IMR-90 (cell line): ENCODE results near the gene ZNF639. TPM values are rescaled to one million over a fixed set of nuclear protein-coding genes. Genes with fewer than 3 reads are reported as not detected.

Experiments used
- ATAC-seq: fragments of 200-7000 bp; cut with Tn5 transposase; 2 replicates; pipeline ENCODE4 v1.9.1; 2020; ENCODE audit warnings: low read depth, mild to moderate bottlenecking, moderate library complexity
- BruUV-seq: library from RNA; stranded (reverse); fragments of 400-500 nt; replicated peaks from 2 replicates; lab custom pipeline; 2021; lab: Mats Ljungman, UMichigan
- CTCF ChIA-PET: fragments of 300-600 bp; formaldehyde crosslinking; extraction: SDS; loops from one replicate; lab custom pipeline; 2021; ENCODE audit warnings: antibody characterized with exemption; lab: Yijun Ruan, JAX
- POLR2A ChIA-PET: fragments of 300-600 bp; sonication (Branson Sonifier 250); formaldehyde crosslinking; loops from one replicate; lab custom pipeline; 2022; ENCODE audit warnings: antibody characterized with exemption; ENCODE audit not compliant: unreplicated experiment; lab: Charles Lee
- DNase-seq: peaks from one replicate; pipeline ENCODE4 v3.0.0; 2013
- H2AFZ ChIP-seq: replicated peaks from 2 replicates; pipeline ENCODE3; 2013; ENCODE audit warnings: low read length, mild to moderate bottlenecking; ENCODE audit not compliant: poor library complexity
- H2AK5ac ChIP-seq: 2 replicates; pipeline ENCODE4 v1.6.1; 2013; ENCODE audit warnings: low read depth, low read length, inconsistent platforms
- H2AK9ac ChIP-seq: replicated peaks from 2 replicates; pipeline ENCODE3; 2013; ENCODE audit warnings: mild to moderate bottlenecking, low read depth, low read length, moderate library complexity; ENCODE audit not compliant: poor library complexity
- H2BK120ac ChIP-seq: 2 replicates; pipeline ENCODE4 v1.6.1; 2013; ENCODE audit warnings: low read depth, low read length, inconsistent platforms
- H2BK15ac ChIP-seq: 3 replicates; pipeline ENCODE4 v1.6.1; 2013; ENCODE audit warnings: low read depth, low read length, inconsistent platforms
- H2BK20ac ChIP-seq: 2 replicates; pipeline ENCODE4 v1.6.1; 2013; ENCODE audit warnings: low read depth, mild to moderate bottlenecking, inconsistent platforms, low read length, moderate library complexity
- H2BK5ac ChIP-seq: 2 replicates; pipeline ENCODE4 v1.6.1; 2013; ENCODE audit warnings: mild to moderate bottlenecking, low read depth, low read length, inconsistent platforms; ENCODE audit not compliant: poor library complexity, severe bottlenecking
- H3K14ac ChIP-seq: replicated peaks from 2 replicates; pipeline ENCODE4 v1.6.1; 2013; ENCODE audit warnings: low read depth, low read length, inconsistent platforms
- H3K18ac ChIP-seq: 2 replicates; pipeline ENCODE4 v1.6.1; 2013; ENCODE audit warnings: low read depth, low read length, control low read depth
- H3K23ac ChIP-seq: 2 replicates; pipeline ENCODE4 v1.6.1; 2013; ENCODE audit warnings: low read depth, low read length, inconsistent platforms
- H3K27ac ChIP-seq: 2 replicates; pipeline ENCODE4 v1.5.1; 2013; ENCODE audit warnings: mild to moderate bottlenecking, control low read depth, low read length; ENCODE audit not compliant: insufficient read depth
- H3K27me3 ChIP-seq: 2 replicates; pipeline ENCODE4 v1.6.1; 2013; ENCODE audit warnings: low read length; ENCODE audit not compliant: control insufficient read depth, insufficient read depth
- H3K36me3 ChIP-seq: 2 replicates; pipeline ENCODE4 v1.6.1; 2013; ENCODE audit warnings: low read length, mixed read lengths; ENCODE audit not compliant: control insufficient read depth, insufficient read depth
- H3K4ac ChIP-seq: 2 replicates; pipeline ENCODE4 v1.6.1; 2013; ENCODE audit warnings: low read depth, low read length, inconsistent platforms
- H3K4me1 ChIP-seq: 2 replicates; pipeline ENCODE4 v1.6.1; 2013; ENCODE audit warnings: low read length, mixed read lengths; ENCODE audit not compliant: control insufficient read depth, insufficient read depth
- H3K4me2 ChIP-seq: 2 replicates; pipeline ENCODE4 v1.6.1; 2013; ENCODE audit warnings: low read depth, mild to moderate bottlenecking, control low read depth, low read length, moderate library complexity
- H3K4me3 ChIP-seq: 2 replicates; pipeline ENCODE4 v1.5.1; 2013; ENCODE audit warnings: low read depth, mild to moderate bottlenecking, control low read depth, low read length, moderate library complexity; ENCODE audit not compliant: insufficient read depth
- H3K56ac ChIP-seq: 2 replicates; pipeline ENCODE4 v1.6.1; 2013; ENCODE audit warnings: low read length, inconsistent platforms; ENCODE audit not compliant: insufficient read depth; ENCODE audit errors: extremely low read depth
- H3K79me1 ChIP-seq, 2 experiments: 2 replicates each; pipeline ENCODE4 v1.6.1; 2013; ENCODE audit warnings: low read length in 2 of 2, inconsistent platforms in 1 of 2, low read depth in 1 of 2
- H3K9ac ChIP-seq: 2 replicates; pipeline ENCODE4 v1.6.1; 2013; ENCODE audit warnings: low read depth, low read length, control low read depth
- H3K9me1 ChIP-seq: 2 replicates; pipeline ENCODE4 v1.6.1; 2013; ENCODE audit warnings: low read length, inconsistent platforms; ENCODE audit not compliant: insufficient read depth
- H3K9me3 ChIP-seq: 2 replicates; pipeline ENCODE4 v1.6.1; 2013; ENCODE audit warnings: low read length; ENCODE audit not compliant: control insufficient read depth, insufficient read depth
- H4K20me1 ChIP-seq: 2 replicates; pipeline ENCODE4 v1.6.1; 2013; ENCODE audit warnings: low read length, inconsistent platforms; ENCODE audit not compliant: insufficient read depth
- H4K5ac ChIP-seq: 2 replicates; pipeline ENCODE4 v1.6.1; 2013; ENCODE audit warnings: mild to moderate bottlenecking, low read depth, low read length, control low read depth
- H4K8ac ChIP-seq, 2 experiments: 2 replicates each; pipeline ENCODE4 v1.6.1; 2013; ENCODE audit warnings: low read depth in 2 of 2, low read length in 2 of 2, control low read depth in 1 of 2, inconsistent platforms in 1 of 2
- H4K91ac ChIP-seq: 2 replicates; pipeline ENCODE4 v1.6.1; 2013; ENCODE audit warnings: low read depth, low read length, inconsistent platforms; ENCODE audit not compliant: insufficient read depth
- CHD1 ChIP-seq: IDR thresholded peaks from 2 replicates; pipeline ENCODE4 v1.6.1; 2012; ENCODE audit warnings: low read depth, low read length, improper control_type of control experiment
- MAFK ChIP-seq: IDR thresholded peaks from 2 replicates; pipeline ENCODE4 v1.6.1; 2012; ENCODE audit warnings: low read depth, low read length, improper control_type of control experiment
- RFX5 ChIP-seq: IDR thresholded peaks from 2 replicates; pipeline ENCODE4 v1.8.0; 2012; ENCODE audit warnings: low read depth, mild to moderate bottlenecking, low read length, moderate library complexity
- WGBS, 2 experiments: methylation state at CpG; one replicate each; pipeline versions ENCODE4 v1.1.5 to v1.1.7; 2013; ENCODE audit warnings: missing lambda C conversion rate in 2 of 2; ENCODE audit not compliant: insufficient read length in 1 of 2; ENCODE audit errors: extremely low coverage in 2 of 2; 5-methylcytosine and 5-hydroxymethylcytosine counted together
- dilution Hi-C: fragments of 300-500 bp; cut with HindIII; formaldehyde crosslinking; loops from one replicate; pipeline ENCODE4 v1.14.3; 2018; ENCODE audit warnings: low sequenced_read_pairs; ENCODE audit not compliant: unreplicated experiment
- in situ Hi-C: fragments of 300-500 bp; cut with MboI; formaldehyde crosslinking; loops from 3 replicates; pipeline ENCODE4 v1.14.3; 2019; ENCODE audit warnings: low sequenced_read_pairs, inconsistent platforms, mixed read lengths
- intact Hi-C: fragments of 100-400 bp; cut with micrococcal nuclease; formaldehyde crosslinking; loops from 2 replicates; pipeline ENCODE4 v1.10.0; 2022
- polyA plus RNA-seq, 3 experiments: library from polyadenylated mRNA; depleted of rRNA; stranded (reverse); fragments of >200 nt; gene quantifications; 2 replicates each; pipeline ENCODE4 v1.2.3, GENCODE V29; 2012; ENCODE audit warnings: low replicate concordance in 1 of 3
- total RNA-seq: library from RNA; depleted of rRNA; stranded (reverse); fragments of >200 nt; gene quantifications from 2 replicates; pipeline ENCODE4 v1.2.3, GENCODE V29; 2012

Gene ZNF639
- total and polyA plus RNA-seq, 2 of the 4 experiments (the other 2 are of a cell fraction) = 15.9 to 50.5 TPM

DNA sequence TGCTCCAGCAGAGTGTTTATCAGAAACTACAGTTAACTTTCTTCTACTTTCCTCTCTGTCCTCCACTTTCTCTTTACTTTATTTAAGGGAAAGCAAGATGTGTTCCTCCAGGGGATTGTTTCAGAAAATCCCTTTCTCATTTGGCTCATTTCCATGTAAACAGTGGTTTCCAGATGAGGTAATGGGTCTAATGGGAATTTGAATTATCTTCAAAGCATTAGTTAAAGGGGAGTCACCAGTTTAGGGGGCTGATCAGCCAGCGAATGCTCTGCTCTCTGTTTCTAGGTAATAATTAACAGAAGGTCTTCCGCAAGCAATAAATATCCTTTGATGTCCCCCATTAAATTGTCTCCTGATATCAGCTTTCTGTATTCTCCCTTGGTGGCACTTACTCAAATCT, 30.4 kb upstream of the ZNF639 start:
- H2BK5ac ChIP-seq = no peak overlapping the region
- H3K4ac ChIP-seq = no peak overlapping the region
- no peak overlapping the region for H3K9ac ChIP-seq
- no peak overlapping the region for H4K5ac ChIP-seq
- H3K56ac ChIP-seq = no peak overlapping the region
- no peak overlapping the region for H3K27ac ChIP-seq
- DNase-seq (peak; percentile 17), ATAC-seq (no peak)
- no peak overlapping the region for H4K8ac ChIP-seq
- ChIA-PET POLR2A (no interaction called here), CTCF (interaction anchor here (0.6 to 0.9 kb wide), 2 partner anchors 12 to 843 kb away, joined by 3 read pairs; no protein-coding TSS in a partner anchor)
- H3K36me3 ChIP-seq = no peaks in the 10 kb centered on the region
- H3K9me3 ChIP-seq = no peaks in the 10 kb centered on the region
- H3K4me3 ChIP-seq = no peak overlapping the region
- dilution Hi-C loops = loop anchor here (25.0 kb wide), 1 partner anchor 180 kb away; no protein-coding TSS in a partner anchor
- H4K20me1 ChIP-seq = no peaks in the 10 kb centered on the region
- H3K4me1 ChIP-seq = no peaks in the 10 kb centered on the region
- no peak overlapping the region for H2BK20ac ChIP-seq
- intact Hi-C loops = no loop called here
- H3K27me3 ChIP-seq = peaks cover 16% of the 10 kb centered on the region
- H3K79me1 ChIP-seq = no peaks in the 10 kb centered on the region
- no peak overlapping the region for H2AK5ac ChIP-seq
- no CpG with 5 or more reads among the region's 2 CpGs for WGBS, 2 experiments
- no peak overlapping the region for H2BK15ac ChIP-seq
- TF ChIP-seq RFX5 = no peak
- no peak for TF ChIP-seq MAFK
- no peak for TF ChIP-seq CHD1
- H3K9me1 ChIP-seq = no peaks in the 10 kb centered on the region
- no peak overlapping the region; the same call in 1 of the 2 replicates for H3K4me2 ChIP-seq
- in situ Hi-C loops = no loop called here
- H2AK9ac ChIP-seq = no peak overlapping the region
- no peak overlapping the region for H3K23ac ChIP-seq
- BruUV-seq = no TSS peak
- no peak overlapping the region for H2BK120ac ChIP-seq
- no peak overlapping the region for H4K91ac ChIP-seq
- no peak overlapping the region for H3K14ac ChIP-seq
- H3K18ac ChIP-seq = no peak overlapping the region
- no peak overlapping the region for H2AFZ ChIP-seq
